Ascending aorta (tissue), 2 donors: Measurements from ENCODE around the gene MSLN. TPM values are rescaled to one million over a fixed set of nuclear protein-coding genes. Genes with fewer than 3 reads are reported as not detected.

Experiments used
- DNase-seq, 2 donors: peaks; one replicate each; pipeline ENCODE4 v3.0.0-alpha.2; 2019; ENCODE audit warnings: low spot score in 2 of 2
- H3K27ac ChIP-seq, 2 donors: fragments of 200-600 bp; sonication (generic); one replicate each; pipeline ENCODE4 v1.5.1; 2016 to 2017; ENCODE audit warnings: mild to moderate bottlenecking in 1 of 2
- H3K27me3 ChIP-seq: fragments of 200-600 bp; sonication (generic); one replicate; pipeline ENCODE4 v1.5.1; 2017
- H3K36me3 ChIP-seq, 2 donors: fragments of 200-600 bp; sonication (generic); one replicate each; pipeline ENCODE4 v1.5.1; 2016
- H3K4me1 ChIP-seq, 2 donors: fragments of 200-600 bp; sonication (generic); one replicate each; pipeline ENCODE4 v1.5.1; 2016 to 2017; ENCODE audit warnings: mild to moderate bottlenecking in 1 of 2
- H3K4me3 ChIP-seq, 2 donors: fragments of 200-600 bp; sonication (generic); one replicate each; pipeline ENCODE4 v1.5.1; 2016 to 2017; ENCODE audit warnings: mild to moderate bottlenecking in 1 of 2
- H3K9me3 ChIP-seq, 2 donors: fragments of 200-600 bp; sonication (generic); one replicate each; pipeline ENCODE4 v1.5.1; 2016
- CTCF ChIP-seq, 3 experiments: fragments of 200-600 bp in 2 of 3; fragments of 450-650 bp in 1 of 3; sonication (generic) in 2 of 3; IDR thresholded peaks; one replicate each; pipeline ENCODE4 v1.5.1; 2016 to 2019; ENCODE audit warnings: antibody characterized with exemption in 3 of 3, mild to moderate bottlenecking in 1 of 3, moderate library complexity in 1 of 3
- intact Hi-C: fragments of 100-400 bp; cut with DNase I; formaldehyde crosslinking; loops from one replicate; pipeline ENCODE4 v1.15.1; 2023
- total RNA-seq: library from RNA; depleted of rRNA; stranded (reverse); fragments of >200 nt; gene quantifications from one replicate; pipeline ENCODE4 v1.1.0, GENCODE V29; 2016

MSLN gene
- total RNA-seq, 1 donor from 2014 or later = 1.7 TPM

- Histone ChIP-seq H3K9me3 (no peaks in the 10 kb centered on the region), H3K27me3 (no peaks in the 10 kb centered on the region), H3K4me3 (no peak overlapping the region), H3K27ac (no peak overlapping the region), H3K4me1 (no peaks in the 10 kb centered on the region), H3K36me3 (no peaks in the 10 kb centered on the region)
- no peak for DNase-seq
- no peak for TF ChIP-seq CTCF (IDR thresholded peaks at IDR 0.05)
- intact Hi-C loops = no loop called here
Measured at GRCh38 chr16:768428-768827, 7.9 kb downstream of the MSLN start.

DNA sequence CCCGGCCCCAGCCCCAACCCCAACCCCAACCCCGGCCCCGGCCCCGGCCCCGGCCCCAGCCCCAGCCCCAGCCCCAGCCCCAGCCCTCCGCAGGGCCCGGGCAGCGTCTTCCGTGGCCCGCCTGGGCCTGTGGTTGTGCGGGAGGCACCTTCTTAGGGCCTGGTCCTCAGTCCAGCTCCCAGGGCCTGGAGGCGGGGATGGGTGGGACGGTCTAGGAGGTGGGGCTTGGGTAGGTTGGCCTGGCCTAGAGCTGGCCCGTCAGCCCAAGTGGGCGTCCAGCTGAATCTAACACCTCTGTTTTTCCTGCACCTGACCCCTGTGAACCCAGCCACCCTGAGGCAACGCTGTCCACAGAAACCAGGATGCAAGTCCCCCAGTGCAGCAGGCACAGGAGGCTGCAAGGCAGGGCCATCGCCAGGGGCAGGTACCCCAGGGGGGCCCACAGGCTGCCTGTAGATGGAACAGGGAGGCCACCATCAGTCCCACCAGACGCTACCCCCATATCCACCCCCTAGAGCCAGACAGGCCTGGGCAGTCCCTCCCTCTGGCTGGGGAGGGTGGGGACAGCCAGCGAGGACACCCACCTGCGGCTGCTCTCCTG lies 8.8 kb downstream of the MSLN start:
- no peak for TF ChIP-seq CTCF (IDR thresholded peaks at IDR 0.05)
- H3K36me3 ChIP-seq = no peaks in the 10 kb centered on the region
- DNase-seq = no peak
- no peak overlapping the region for H3K4me3 ChIP-seq
- intact Hi-C loops = no loop called here
- H3K4me1 ChIP-seq = no peaks in the 10 kb centered on the region
- H3K27ac ChIP-seq = no peak overlapping the region
- no peaks in the 10 kb centered on the region for H3K27me3 ChIP-seq
- no peaks in the 10 kb centered on the region for H3K9me3 ChIP-seq

- no peaks in the 10 kb centered on the region for H3K4me1 ChIP-seq
- no peak for TF ChIP-seq CTCF (IDR thresholded peaks at IDR 0.05)
- H3K36me3 ChIP-seq = no peaks in the 10 kb centered on the region
- intact Hi-C loops = no loop called here
- H3K27me3 ChIP-seq = no peaks in the 10 kb centered on the region
- DNase-seq = no peak
- H3K9me3 ChIP-seq = no peaks in the 10 kb centered on the region
- no peak overlapping the region for H3K27ac ChIP-seq
- no peak overlapping the region for H3K4me3 ChIP-seq
Measured at GRCh38 chr16:769934-770333, 9.4 kb downstream of the MSLN start.

DNA sequence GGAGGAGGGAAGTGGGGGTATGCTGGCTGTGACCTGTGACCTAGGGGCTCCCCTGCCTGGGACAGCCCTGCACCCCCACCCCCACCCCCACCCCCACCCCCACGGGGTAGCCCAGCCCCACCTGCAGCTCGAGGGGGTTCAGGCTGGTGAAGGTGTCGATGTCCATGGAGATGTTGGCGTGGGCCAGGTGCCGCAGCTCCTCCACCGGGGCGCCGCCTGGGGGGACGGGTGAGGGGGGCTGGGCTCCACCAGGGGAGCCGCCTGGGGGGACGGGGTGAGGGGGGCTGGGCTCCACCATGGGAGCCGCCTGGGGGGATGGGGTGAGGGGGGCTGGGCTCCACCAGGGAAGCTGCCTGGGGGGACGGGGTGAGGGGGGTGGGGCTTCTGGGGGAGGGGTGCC lies 9.9 kb downstream of the MSLN start:
- DNase-seq = no peak
- Histone ChIP-seq H3K4me3 (no peak overlapping the region), H3K36me3 (no peaks in the 10 kb centered on the region), H3K4me1 (no peaks in the 10 kb centered on the region), H3K27me3 (no peaks in the 10 kb centered on the region), H3K9me3 (no peaks in the 10 kb centered on the region), H3K27ac (no peak overlapping the region)
- no peak for TF ChIP-seq CTCF (IDR thresholded peaks at IDR 0.05)
- intact Hi-C loops = no loop called here

GRCh38 chr16:772959-773358 lies 12.4 kb downstream of the MSLN start:
- Histone ChIP-seq H3K4me1 (no peaks in the 10 kb centered on the region), H3K27me3 (no peaks in the 10 kb centered on the region), H3K4me3 (no peak overlapping the region), H3K27ac (no peak overlapping the region), H3K36me3 (no peaks in the 10 kb centered on the region), H3K9me3 (no peaks in the 10 kb centered on the region)
- intact Hi-C loops = no loop called here
- TF ChIP-seq CTCF (IDR thresholded peaks at IDR 0.05) = no peak
- DNase-seq = no peak
